ENCODE data around the gene PCBD1. TPM values are rescaled to one million over a fixed set of nuclear protein-coding genes. Genes with fewer than 3 reads are reported as not detected.

PCBD1 gene
- polyA plus RNA-seq, 2 of the 4 experiments (the other 2 are of a cell fraction) = 169 to 211 TPM

DNA sequence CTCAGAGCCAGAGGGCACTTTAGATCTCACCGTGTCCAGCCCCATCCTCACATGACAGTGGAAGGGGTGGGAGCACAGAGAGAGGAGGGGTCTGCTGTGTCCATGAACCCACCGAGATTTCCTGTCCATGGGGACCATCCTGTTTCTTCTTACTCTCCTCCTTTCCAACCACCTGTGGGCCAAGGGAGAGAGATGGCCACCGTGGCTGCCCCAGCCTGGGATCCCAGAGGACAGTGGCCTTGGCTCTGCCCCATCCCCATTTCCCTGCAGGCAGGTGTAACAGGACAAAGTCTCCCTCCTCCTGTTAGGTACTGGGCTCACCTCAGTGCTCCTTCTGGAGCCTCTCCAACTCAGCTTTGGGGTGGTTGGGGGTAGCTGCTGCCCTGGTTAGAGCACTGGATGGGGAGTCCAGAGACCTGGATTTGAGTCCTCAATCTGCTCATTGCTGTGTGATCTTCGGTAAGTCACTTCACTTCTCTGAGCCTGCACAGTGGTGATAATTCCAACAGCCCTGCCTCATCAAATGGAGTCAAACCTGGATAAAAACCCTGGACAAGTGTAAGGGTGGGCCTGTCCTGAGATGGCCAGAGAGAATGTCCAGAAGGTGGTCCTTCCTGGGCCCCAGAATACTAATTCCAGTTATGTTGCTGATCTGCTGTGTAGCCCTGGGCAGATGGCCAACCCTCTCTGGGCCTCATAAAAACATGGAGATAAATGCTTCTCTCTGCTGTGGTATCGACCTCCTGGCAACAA, 17.8 kb upstream of the PCBD1 start:
- CTCF ChIA-PET = interaction anchor here (1.2 to 17.2 kb wide), 3 partner anchors 18 to 370 kb away, joined by 3 to 362 read pairs (median 104); partner anchors contain the start of gene SGPL1
- POLR2A ChIA-PET = no interaction called here
- no peak for DNase-seq (ENCODE audit: low read depth in 1 of 2, low spot score in 1 of 2)
- 0 out of 3 replicates have a peak, but pooled peaks cover 3% of the 10 kb centered on the region for H3K4me1 ChIP-seq
- TF ChIP-seq ZFP36 (IDR thresholded peaks at IDR 0.05; ENCODE audit: borderline replicate concordance, partially characterized antibody) = no peak
- TF ChIP-seq, protein P1, sequence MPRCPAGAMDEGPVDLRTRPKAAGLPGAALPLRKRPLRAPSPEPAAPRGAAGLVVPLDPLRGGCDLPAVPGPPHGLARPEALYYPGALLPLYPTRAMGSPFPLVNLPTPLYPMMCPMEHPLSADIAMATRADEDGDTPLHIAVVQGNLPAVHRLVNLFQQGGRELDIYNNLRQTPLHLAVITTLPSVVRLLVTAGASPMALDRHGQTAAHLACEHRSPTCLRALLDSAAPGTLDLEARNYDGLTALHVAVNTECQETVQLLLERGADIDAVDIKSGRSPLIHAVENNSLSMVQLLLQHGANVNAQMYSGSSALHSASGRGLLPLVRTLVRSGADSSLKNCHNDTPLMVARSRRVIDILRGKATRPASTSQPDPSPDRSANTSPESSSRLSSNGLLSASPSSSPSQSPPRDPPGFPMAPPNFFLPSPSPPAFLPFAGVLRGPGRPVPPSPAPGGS (IDR thresholded peaks at IDR 0.05) = no peak
- TF ChIP-seq POLR2AphosphoS2 (conservative IDR thresholded peaks at IDR 0.05; ENCODE audit: low read length) = no peak
- TF ChIP-seq, protein P2, sequence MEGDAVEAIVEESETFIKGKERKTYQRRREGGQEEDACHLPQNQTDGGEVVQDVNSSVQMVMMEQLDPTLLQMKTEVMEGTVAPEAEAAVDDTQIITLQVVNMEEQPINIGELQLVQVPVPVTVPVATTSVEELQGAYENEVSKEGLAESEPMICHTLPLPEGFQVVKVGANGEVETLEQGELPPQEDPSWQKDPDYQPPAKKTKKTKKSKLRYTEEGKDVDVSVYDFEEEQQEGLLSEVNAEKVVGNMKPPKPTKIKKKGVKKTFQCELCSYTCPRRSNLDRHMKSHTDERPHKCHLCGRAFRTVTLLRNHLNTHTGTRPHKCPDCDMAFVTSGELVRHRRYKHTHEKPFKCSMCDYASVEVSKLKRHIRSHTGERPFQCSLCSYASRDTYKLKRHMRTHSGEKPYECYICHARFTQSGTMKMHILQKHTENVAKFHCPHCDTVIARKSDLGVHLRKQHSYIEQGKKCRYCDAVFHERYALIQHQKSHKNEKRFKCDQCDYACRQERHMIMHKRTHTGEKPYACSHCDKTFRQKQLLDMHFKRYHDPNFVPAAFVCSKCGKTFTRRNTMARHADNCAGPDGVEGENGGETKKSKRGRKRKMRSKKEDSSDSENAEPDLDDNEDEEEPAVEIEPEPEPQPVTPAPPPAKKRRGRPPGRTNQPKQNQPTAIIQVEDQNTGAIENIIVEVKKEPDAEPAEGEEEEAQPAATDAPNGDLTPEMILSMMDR (IDR thresholded peaks at IDR 0.05) = no peak
- no peak for TF ChIP-seq FOSL2 (IDR thresholded peaks at IDR 0.05)
- no peak for TF ChIP-seq FOSL2 (CRISPR knock-in tag; IDR thresholded peaks at IDR 0.05)
- no peak for TF ChIP-seq FOXS1 (CRISPR knock-in tag; IDR thresholded peaks at IDR 0.05)
- TF ChIP-seq HEYL (CRISPR knock-in tag; IDR thresholded peaks at IDR 0.05) = no peak
- TF ChIP-seq EHF (CRISPR knock-in tag; IDR thresholded peaks at IDR 0.05) = no peak
- no peak for TF ChIP-seq TFCP2L1 (CRISPR knock-in tag; IDR thresholded peaks at IDR 0.05)
- TF ChIP-seq RFX5 (IDR thresholded peaks at IDR 0.05) = no peak
- no peak for TF ChIP-seq NFE2L2 (conservative IDR thresholded peaks at IDR 0.05; ENCODE audit: low read length)
- no peak for TF ChIP-seq CBX2 (IDR thresholded peaks at IDR 0.05; ENCODE audit: borderline replicate concordance, low read depth)
- no peak for TF ChIP-seq BHLHE40 (IDR thresholded peaks at IDR 0.05; ENCODE audit: low read depth, low read length)
- TF ChIP-seq JUNB (IDR thresholded peaks at IDR 0.05) = no peak
- TF ChIP-seq MAZ (IDR thresholded peaks at IDR 0.05; ENCODE audit: borderline replicate concordance, low read depth, low read length) = no peak
- no peak for TF ChIP-seq JUN (IDR thresholded peaks at IDR 0.05)
- no peak for TF ChIP-seq HOXA7 (CRISPR knock-in tag; IDR thresholded peaks at IDR 0.05)
- TF ChIP-seq, protein P3, sequence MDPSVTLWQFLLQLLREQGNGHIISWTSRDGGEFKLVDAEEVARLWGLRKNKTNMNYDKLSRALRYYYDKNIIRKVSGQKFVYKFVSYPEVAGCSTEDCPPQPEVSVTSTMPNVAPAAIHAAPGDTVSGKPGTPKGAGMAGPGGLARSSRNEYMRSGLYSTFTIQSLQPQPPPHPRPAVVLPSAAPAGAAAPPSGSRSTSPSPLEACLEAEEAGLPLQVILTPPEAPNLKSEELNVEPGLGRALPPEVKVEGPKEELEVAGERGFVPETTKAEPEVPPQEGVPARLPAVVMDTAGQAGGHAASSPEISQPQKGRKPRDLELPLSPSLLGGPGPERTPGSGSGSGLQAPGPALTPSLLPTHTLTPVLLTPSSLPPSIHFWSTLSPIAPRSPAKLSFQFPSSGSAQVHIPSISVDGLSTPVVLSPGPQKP (IDR thresholded peaks at IDR 0.05; ENCODE audit: low read depth, low read length) = no peak
- no peak for TF ChIP-seq RCOR1 (IDR thresholded peaks at IDR 0.05; ENCODE audit: low read depth, low read length)
- TF ChIP-seq KDM1A (IDR thresholded peaks at IDR 0.05; ENCODE audit: low read depth) = no peak
- no peak for ATAC-seq
- 30% methylated on average over 5 of the region's 5 CpGs for WGBS (ENCODE audit: missing lambda C conversion rate)
- H3K9me3 ChIP-seq = no peaks in the 10 kb centered on the region
- no peak for FAIRE-seq
- no peak overlapping the region for H3K4me3 ChIP-seq
- H3K27ac ChIP-seq = no peak overlapping the region
- no peak overlapping the region for H3K4me2 ChIP-seq

DNA sequence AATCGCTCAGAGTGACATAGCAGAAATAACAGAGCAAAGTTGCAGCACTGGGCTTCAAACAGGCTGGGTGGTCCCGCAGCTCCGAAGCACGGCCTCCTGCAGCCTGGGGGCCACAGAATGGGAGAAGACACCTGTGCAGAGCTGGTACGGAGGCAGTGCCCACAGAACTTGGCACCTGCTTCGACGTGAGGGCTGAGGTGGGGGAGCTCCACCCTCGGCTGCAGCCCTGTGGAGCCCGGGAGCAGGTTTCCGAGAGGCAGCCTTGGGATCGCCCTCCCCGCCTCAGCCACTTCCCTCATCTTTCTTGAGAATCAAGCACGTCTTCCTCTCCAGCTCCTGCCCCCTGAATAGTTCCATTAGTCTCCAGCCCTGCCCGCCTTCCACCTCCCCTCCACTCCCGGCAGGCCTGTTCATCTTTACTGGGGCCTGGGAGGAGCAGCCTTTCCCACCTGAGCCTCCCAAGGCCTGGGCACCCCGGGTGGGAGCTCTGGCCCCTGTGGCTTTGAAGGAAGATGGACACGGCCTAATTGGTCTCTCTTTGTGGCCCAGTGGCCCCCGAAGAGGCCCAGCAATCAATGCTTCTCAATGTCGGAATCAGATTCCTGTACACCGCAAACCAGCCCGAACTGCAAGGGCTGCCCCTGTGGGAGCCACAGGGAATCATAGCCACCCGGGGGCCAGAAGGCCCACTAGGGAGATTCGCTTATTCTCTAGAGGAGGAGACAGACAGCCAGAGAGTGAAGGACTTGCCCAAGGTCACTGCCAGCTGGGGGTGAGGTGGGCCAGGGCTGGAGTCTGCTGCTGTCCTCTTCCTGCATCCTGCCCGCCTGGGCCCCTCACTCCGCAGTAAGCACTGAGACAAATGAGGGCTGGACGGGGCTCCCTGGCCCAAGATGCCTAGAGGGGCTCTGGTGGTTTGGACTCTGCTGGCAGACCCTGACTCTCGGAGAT, 17.0 kb upstream of the PCBD1 start:
- Histone ChIP-seq H3K4me2 (no peak overlapping the region), H3K9me3 (no peaks in the 10 kb centered on the region), H3K4me3 (no peak overlapping the region), H3K4me1 (0 out of 3 replicates have a peak, but pooled peaks cover 3% of the 10 kb centered on the region), H3K27ac (no peak overlapping the region)
- 69% methylated on average over 17 of the region's 27 CpGs for WGBS (ENCODE audit: missing lambda C conversion rate)
- CTCF ChIA-PET = interaction anchor here (0.6 to 17.2 kb wide), 7 partner anchors 9 to 370 kb away, joined by 3 to 362 read pairs (median 4); partner anchors contain the start of gene SGPL1
- FAIRE-seq (no peak), ATAC-seq (no peak), DNase-seq (ENCODE audit: low read depth in 1 of 2, low spot score in 1 of 2) (no peak)
- POLR2A ChIA-PET = no interaction called here
- TF ChIP-seq HOXB13 (CRISPR knock-in tag; IDR thresholded peaks at IDR 0.05; ENCODE audit: low read depth) = no peak
- no peak for TF ChIP-seq MYC (IDR thresholded peaks at IDR 0.05; ENCODE audit: borderline replicate concordance, low read length)
- TF ChIP-seq, protein P4, sequence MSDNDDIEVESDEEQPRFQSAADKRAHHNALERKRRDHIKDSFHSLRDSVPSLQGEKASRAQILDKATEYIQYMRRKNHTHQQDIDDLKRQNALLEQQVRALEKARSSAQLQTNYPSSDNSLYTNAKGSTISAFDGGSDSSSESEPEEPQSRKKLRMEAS (IDR thresholded peaks at IDR 0.05) = no peak
- TF ChIP-seq POLR2AphosphoS2 (conservative IDR thresholded peaks at IDR 0.05; ENCODE audit: low read length) = no peak
- TF ChIP-seq ZNF302 (CRISPR knock-in tag; IDR thresholded peaks at IDR 0.05) = no peak
- TF ChIP-seq, protein P5, sequence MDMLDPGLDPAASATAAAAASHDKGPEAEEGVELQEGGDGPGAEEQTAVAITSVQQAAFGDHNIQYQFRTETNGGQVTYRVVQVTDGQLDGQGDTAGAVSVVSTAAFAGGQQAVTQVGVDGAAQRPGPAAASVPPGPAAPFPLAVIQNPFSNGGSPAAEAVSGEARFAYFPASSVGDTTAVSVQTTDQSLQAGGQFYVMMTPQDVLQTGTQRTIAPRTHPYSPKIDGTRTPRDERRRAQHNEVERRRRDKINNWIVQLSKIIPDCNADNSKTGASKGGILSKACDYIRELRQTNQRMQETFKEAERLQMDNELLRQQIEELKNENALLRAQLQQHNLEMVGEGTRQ (IDR thresholded peaks at IDR 0.05) = no peak
- no peak for TF ChIP-seq RCOR1 (IDR thresholded peaks at IDR 0.05; ENCODE audit: low read depth, low read length)
- no peak for TF ChIP-seq RAD21 (conservative IDR thresholded peaks at IDR 0.05 in 1 of 2, IDR thresholded peaks at IDR 0.05 in 1 of 2)
- TF ChIP-seq HEYL (CRISPR knock-in tag; IDR thresholded peaks at IDR 0.05) = no peak
- no peak for TF ChIP-seq RARB (CRISPR knock-in tag; IDR thresholded peaks at IDR 0.05)
- TF ChIP-seq, protein P6, sequence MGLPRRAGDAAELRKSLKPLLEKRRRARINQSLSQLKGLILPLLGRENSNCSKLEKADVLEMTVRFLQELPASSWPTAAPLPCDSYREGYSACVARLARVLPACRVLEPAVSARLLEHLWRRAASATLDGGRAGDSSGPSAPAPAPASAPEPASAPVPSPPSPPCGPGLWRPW (IDR thresholded peaks at IDR 0.05) = no peak
